HG03175 (cell line): ENCODE results near the gene IGSF5.
"Not testable (repeated sequence)": the region's sequence is repeated elsewhere in the genome, so short reads cannot be mapped to it uniquely, and the experiment has no call there.

ENCODE experiments used
- ATAC-seq: cut with Tn5 transposase; IDR thresholded peaks from one replicate; pipeline ENCODE4 v1.9.1; 2021; ENCODE audit warnings: mild to moderate bottlenecking, moderate library complexity; ENCODE audit not compliant: unreplicated experiment

IGSF5 gene

GRCh38 chr21:39737376-39738000 lies 7.5 kb upstream of the IGSF5 start:
- ATAC-seq, result no peak

GRCh38 chr21:39738566-39738965 lies 6.4 kb upstream of the IGSF5 start:
- ATAC-seq, result no peak

- not testable (repeated sequence) for ATAC-seq
These were observed 5.5 kb upstream of the IGSF5 start for GRCh38 chr21:39739531-39739930.

- ATAC-seq, result not testable (repeated sequence)
These were observed 2.4 kb upstream of the IGSF5 start for GRCh38 chr21:39742561-39742960.

GRCh38 chr21:39745332-39745731 lies 349 bp downstream of the IGSF5 start:
- ATAC-seq, result not testable (repeated sequence)

- no peak for ATAC-seq
These were observed 5.7 kb downstream of the IGSF5 start for GRCh38 chr21:39750670-39751069.

GRCh38 chr21:39754811-39755210 lies 9.8 kb downstream of the IGSF5 start:
- ATAC-seq, result no peak

GRCh38 chr21:39756285-39756684 lies 11.3 kb downstream of the IGSF5 start:
- no peak for ATAC-seq

- no peak for ATAC-seq
These were observed 18.4 kb downstream of the IGSF5 start for GRCh38 chr21:39763272-39763970.

GRCh38 chr21:39774227-39774626 lies 29.2 kb downstream of the IGSF5 start:
- no peak for ATAC-seq

GRCh38 chr21:39775816-39776215 lies 30.8 kb downstream of the IGSF5 start:
- no peak for ATAC-seq

GRCh38 chr21:39776589-39776988 lies 31.6 kb downstream of the IGSF5 start:
- no peak for ATAC-seq

GRCh38 chr21:39781331-39781730 lies 36.3 kb downstream of the IGSF5 start:
- no peak for ATAC-seq

GRCh38 chr21:39788383-39788782 lies 43.4 kb downstream of the IGSF5 start:
- no peak for ATAC-seq

- no peak for ATAC-seq
These were observed 51.5 kb downstream of the IGSF5 start for GRCh38 chr21:39796466-39796865.

GRCh38 chr21:39799178-39799577 lies 54.2 kb downstream of the IGSF5 start:
- ATAC-seq, result no peak

- ATAC-seq, result no peak
These were observed 55.3 kb downstream of the IGSF5 start for GRCh38 chr21:39800311-39800710.

- ATAC-seq, result no peak
These were observed 57.2 kb downstream of the IGSF5 start for GRCh38 chr21:39802217-39802616.

GRCh38 chr21:39803393-39803792 lies 58.4 kb downstream of the IGSF5 start:
- ATAC-seq, result no peak

GRCh38 chr21:39804240-39804639 lies 59.3 kb downstream of the IGSF5 start:
- no peak for ATAC-seq

- no peak for ATAC-seq
These were observed 61.0 kb downstream of the IGSF5 start for GRCh38 chr21:39805983-39806382.

GRCh38 chr21:39807738-39808137 lies 62.8 kb downstream of the IGSF5 start:
- ATAC-seq, result no peak

GRCh38 chr21:39809936-39810335 lies 65.0 kb downstream of the IGSF5 start:
- no peak for ATAC-seq
